GM12872 (cell line): Measurements from ENCODE around the gene BHMT2.
A peak's percentile ranks its signal among the peaks of the same experiment; 100 is the strongest.

ENCODE experiments used
- CTCF ChIP-seq: IDR thresholded peaks from 3 replicates; pipeline ENCODE4 v1.5.1; 2011; ENCODE audit warnings: low read depth, mild to moderate bottlenecking, low read length, moderate library complexity; ENCODE audit not compliant: insufficient read depth

The BHMT2 gene

GRCh38 chr5:79069488-79070349 is at the start of gene BHMT2, which contains the start of gene DMGDH:
Gene BHMT2 (plus strand): TSS chr5:79069767. CDS start chr5:79069783, 16 bp downstream.
Gene DMGDH (minus strand): TSS chr5:79069674. CDS start chr5:79069620, 54 bp downstream.
- TF ChIP-seq CTCF = no peak

GRCh38 chr5:79020861-79021561 is 48.6 kb upstream of the BHMT2 start:
- peak; percentile 76 for TF ChIP-seq CTCF

GRCh38 chr5:79021753-79022152 is 47.8 kb upstream of the BHMT2 start:
- TF ChIP-seq CTCF = no peak

- TF ChIP-seq CTCF = no peak
Measured at GRCh38 chr5:79022771-79023170, 46.8 kb upstream of the BHMT2 start.

GRCh38 chr5:79023348-79023747 is 46.2 kb upstream of the BHMT2 start:
- TF ChIP-seq CTCF = no peak

- no peak for TF ChIP-seq CTCF
Measured at GRCh38 chr5:79023947-79024346, 45.6 kb upstream of the BHMT2 start.

GRCh38 chr5:79025054-79025472 is 44.5 kb upstream of the BHMT2 start:
- TF ChIP-seq CTCF = peak; percentile 80
